Fibroblast of mammary gland (primary cell): ENCODE results near the gene ACOT8.

Experiments
- DNase-seq: peaks from one replicate; pipeline ENCODE4 v3.0.0-alpha.2; 2010; ENCODE audit warnings: low read depth
- H3K4me3 ChIP-seq: 2 replicates; pipeline ENCODE4 v1.5.1; 2011; ENCODE audit warnings: low read depth, mild to moderate bottlenecking, low read length, moderate library complexity; ENCODE audit not compliant: control insufficient read depth
- CTCF ChIP-seq: conservative IDR thresholded peaks from 2 replicates; pipeline ENCODE4 v1.5.1; 2011; ENCODE audit warnings: low read depth, low read length, inconsistent platforms; ENCODE audit not compliant: control insufficient read depth, insufficient read depth

The ACOT8 gene

GRCh38 chr20:45843506-45843905 is 13.7 kb downstream of the ACOT8 start:
- no peak overlapping the region for H3K4me3 ChIP-seq
- no peak for TF ChIP-seq CTCF
- DNase-seq: no peak

GRCh38 chr20:45842169-45842812 is 14.9 kb downstream of the ACOT8 start:
- no peak for TF ChIP-seq CTCF
- peak; percentile 80 for DNase-seq
- no peak overlapping the region for H3K4me3 ChIP-seq

GRCh38 chr20:45841407-45842129 is 15.6 kb downstream of the ACOT8 start:
- TF ChIP-seq CTCF: no peak
- no peak overlapping the region for H3K4me3 ChIP-seq
- DNase-seq: no peak

GRCh38 chr20:45840700-45841198 is 16.4 kb downstream of the ACOT8 start:
- TF ChIP-seq CTCF: no peak
- no peak overlapping the region for H3K4me3 ChIP-seq
- no peak for DNase-seq

- TF ChIP-seq CTCF: no peak
- no peak for DNase-seq
- H3K4me3 ChIP-seq: peak overlapping the region; percentile 26
Observed at GRCh38 chr20:45836841-45837240, 20.4 kb downstream of the ACOT8 start.

GRCh38 chr20:45835825-45836224 is 21.4 kb downstream of the ACOT8 start:
- H3K4me3 ChIP-seq: peak overlapping the region; percentile 78
- no peak for TF ChIP-seq CTCF
- DNase-seq: peak; percentile 98

- TF ChIP-seq CTCF: no peak
- DNase-seq: peak; percentile 57
- peak overlapping the region; percentile 78 for H3K4me3 ChIP-seq
Observed at GRCh38 chr20:45835329-45835765, 21.8 kb downstream of the ACOT8 start.
